Right kidney (tissue), 1 donor: ENCODE measurements around the gene RTTN.

ENCODE experiments used
- DNase-seq: peaks from one replicate; pipeline ENCODE4 v3.0.0-alpha.2; 2016

RTTN gene

GRCh38 chr18:70216788-70217187 lies 11.3 kb upstream of the RTTN start:
- DNase-seq: no peak

GRCh38 chr18:70207181-70207580 lies 1.7 kb upstream of the RTTN start:
- DNase-seq: no peak

- no peak for DNase-seq
Observed at GRCh38 chr18:70200286-70200685, 5.2 kb downstream of the RTTN start.

GRCh38 chr18:70197844-70198243 lies 7.6 kb downstream of the RTTN start:
- no peak for DNase-seq

GRCh38 chr18:70197026-70197425 lies 8.5 kb downstream of the RTTN start:
- no peak for DNase-seq

GRCh38 chr18:70195852-70196434 lies 9.5 kb downstream of the RTTN start:
- no peak for DNase-seq

GRCh38 chr18:70195014-70195614 lies 10.4 kb downstream of the RTTN start:
- DNase-seq: no peak

GRCh38 chr18:70194227-70194890 lies 11.1 kb downstream of the RTTN start:
- DNase-seq: no peak

GRCh38 chr18:70190529-70190928 lies 15.0 kb downstream of the RTTN start:
- no peak for DNase-seq

- DNase-seq: no peak
Observed at GRCh38 chr18:70188113-70188512, 17.4 kb downstream of the RTTN start.

GRCh38 chr18:70183441-70183840 lies 22.0 kb downstream of the RTTN start:
- no peak for DNase-seq

- no peak for DNase-seq
Observed at GRCh38 chr18:70182548-70182947, 22.9 kb downstream of the RTTN start.

GRCh38 chr18:70181725-70182124 lies 23.8 kb downstream of the RTTN start:
- DNase-seq: no peak

- no peak for DNase-seq
Observed at GRCh38 chr18:70181015-70181414, 24.5 kb downstream of the RTTN start.

- no peak for DNase-seq
Observed at GRCh38 chr18:70176537-70176936, 28.9 kb downstream of the RTTN start.

GRCh38 chr18:70175216-70175615 lies 30.3 kb downstream of the RTTN start:
- DNase-seq: no peak

- DNase-seq: no peak
Observed at GRCh38 chr18:70172225-70172624, 33.3 kb downstream of the RTTN start.

GRCh38 chr18:70169747-70170146 lies 35.7 kb downstream of the RTTN start:
- DNase-seq: no peak

- DNase-seq: no peak
Observed at GRCh38 chr18:70166668-70167067, 38.8 kb downstream of the RTTN start.

GRCh38 chr18:70165936-70166335 lies 39.6 kb downstream of the RTTN start:
- no peak for DNase-seq

- no peak for DNase-seq
Observed at GRCh38 chr18:70160073-70160678, 45.3 kb downstream of the RTTN start.

- DNase-seq: no peak
Observed at GRCh38 chr18:70158992-70159717, 46.3 kb downstream of the RTTN start.

- no peak for DNase-seq
Observed at GRCh38 chr18:70156886-70157285, 48.6 kb downstream of the RTTN start.
